Fibroblast of skin of left quadriceps (primary cell): ENCODE data around the gene N4BP2L2.
A peak's percentile ranks its signal among the peaks of the same experiment; 100 is the strongest.
"Not testable (repeated sequence)": the region's sequence is repeated elsewhere in the genome, so short reads cannot be mapped to it uniquely, and the experiment has no call there.

Source experiments
- DNase-seq, 2 experiments: peaks; one replicate each; pipeline ENCODE4 v3.0.0-alpha.2; 2013; ENCODE audit warnings: low read depth in 2 of 2

N4BP2L2 gene

DNA sequence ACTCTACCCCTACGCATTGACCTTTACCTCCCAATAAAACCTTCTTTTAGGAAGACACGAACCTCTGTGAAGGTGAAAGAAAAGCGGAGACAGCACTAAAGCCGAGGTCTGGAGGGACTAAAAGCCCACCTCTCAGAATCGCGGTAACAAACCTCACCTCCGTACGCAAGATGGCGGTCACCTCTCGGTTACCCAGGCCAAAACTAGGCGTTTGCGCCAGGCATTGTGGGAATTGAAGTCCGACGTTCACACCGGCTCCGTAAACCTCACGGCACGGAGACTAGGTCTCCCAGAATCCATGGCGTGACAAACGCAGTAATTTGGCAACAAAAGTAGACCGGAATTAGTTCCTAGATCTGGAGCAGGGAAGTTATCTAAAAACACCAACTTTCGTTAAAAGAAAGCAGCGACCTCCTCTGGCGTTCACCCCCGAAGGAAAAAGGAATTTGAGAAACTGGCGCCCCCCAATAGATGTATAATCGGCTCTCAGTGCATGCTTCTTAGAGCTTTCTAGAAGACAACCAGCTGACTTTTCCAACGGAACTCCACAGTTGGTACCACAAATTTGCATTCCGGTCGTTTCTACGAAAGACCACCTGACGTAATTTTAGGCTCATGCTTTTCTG is at the start of gene N4BP2L2:
N4BP2L2 (minus strand) TSS at position 175 of the 626 bp plus-strand sequence. CDS start 1,768 bp downstream, outside the sequence.
- DNase-seq, result peak; percentile 98

- no peak for DNase-seq
These were observed 49.2 kb upstream of the N4BP2L2 start for GRCh38 chr13:32587811-32588170.

GRCh38 chr13:32587011-32587810 is 48.6 kb upstream of the N4BP2L2 start:
- DNase-seq, result no peak

DNA sequence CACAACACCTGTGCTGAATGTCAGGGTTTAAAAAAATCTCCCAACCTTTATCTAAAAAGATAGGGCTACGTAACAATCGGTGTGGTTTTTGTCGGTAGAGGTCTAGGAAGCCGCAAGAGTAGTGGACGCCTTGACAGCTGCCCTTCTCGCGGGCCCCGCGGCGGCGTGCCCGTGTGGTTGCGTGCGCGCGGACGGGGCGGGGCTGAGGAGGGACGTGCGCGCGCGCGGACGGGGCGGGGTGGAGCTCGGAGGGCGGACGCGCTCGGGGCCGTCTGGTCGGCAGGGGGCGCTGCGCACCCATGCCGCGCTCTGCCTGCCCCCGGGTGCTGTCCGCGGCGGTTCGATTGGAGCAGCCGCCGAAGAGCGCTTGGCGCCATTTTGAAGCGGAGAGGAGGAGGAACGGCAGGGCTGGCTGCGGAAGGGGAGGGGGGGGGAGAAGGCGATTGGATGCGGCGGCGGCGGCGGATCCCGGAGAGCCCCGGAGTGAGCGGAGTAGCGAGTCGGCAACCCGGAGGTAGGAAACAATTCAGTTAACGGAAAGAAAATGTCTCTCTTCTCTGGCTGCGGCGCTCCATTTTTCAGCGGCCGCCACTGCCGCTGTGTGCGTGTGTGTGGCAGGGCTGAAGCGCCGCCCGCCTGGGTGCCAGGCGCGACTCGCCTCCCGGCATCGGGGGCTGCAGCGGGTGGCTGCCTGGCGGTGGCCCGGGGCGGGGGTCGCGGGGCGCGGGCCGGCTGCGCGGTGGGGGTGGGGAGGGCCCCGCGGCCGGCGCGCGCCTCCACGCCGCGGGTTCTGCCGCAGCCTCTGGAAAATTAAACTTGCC is 47.7 kb upstream of the N4BP2L2 start, which contains the start of gene PDS5B:
PDS5B (plus strand) TSS at position 373 of the 821 bp plus-strand sequence. CDS start 62,321 bp downstream, outside the sequence.
- DNase-seq, result peak; percentile 91

GRCh38 chr13:32585550-32586079 is 47.0 kb upstream of the N4BP2L2 start:
- no peak for DNase-seq

GRCh38 chr13:32582991-32583390 is 44.4 kb upstream of the N4BP2L2 start:
- DNase-seq, result no peak

DNA sequence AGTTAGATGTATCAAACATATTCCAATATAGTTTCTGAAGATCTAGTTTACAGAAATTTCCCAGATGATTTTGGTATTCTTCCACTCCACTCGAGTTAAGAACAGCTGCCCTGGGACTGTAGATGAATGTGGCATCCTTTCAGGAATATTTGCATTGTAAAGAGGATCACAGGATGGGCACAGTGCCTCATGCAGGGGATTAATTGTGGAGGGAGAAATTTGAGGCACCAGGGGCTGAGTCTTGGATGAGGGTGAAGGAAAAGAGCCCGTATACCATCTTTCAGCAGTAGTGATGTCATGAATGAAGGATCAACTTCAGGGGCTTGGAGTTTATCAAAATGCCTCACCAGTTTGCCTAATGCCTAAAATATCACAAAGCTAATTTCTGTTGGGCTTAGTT is 43.7 kb upstream of the N4BP2L2 start:
- DNase-seq, result no peak

DNA sequence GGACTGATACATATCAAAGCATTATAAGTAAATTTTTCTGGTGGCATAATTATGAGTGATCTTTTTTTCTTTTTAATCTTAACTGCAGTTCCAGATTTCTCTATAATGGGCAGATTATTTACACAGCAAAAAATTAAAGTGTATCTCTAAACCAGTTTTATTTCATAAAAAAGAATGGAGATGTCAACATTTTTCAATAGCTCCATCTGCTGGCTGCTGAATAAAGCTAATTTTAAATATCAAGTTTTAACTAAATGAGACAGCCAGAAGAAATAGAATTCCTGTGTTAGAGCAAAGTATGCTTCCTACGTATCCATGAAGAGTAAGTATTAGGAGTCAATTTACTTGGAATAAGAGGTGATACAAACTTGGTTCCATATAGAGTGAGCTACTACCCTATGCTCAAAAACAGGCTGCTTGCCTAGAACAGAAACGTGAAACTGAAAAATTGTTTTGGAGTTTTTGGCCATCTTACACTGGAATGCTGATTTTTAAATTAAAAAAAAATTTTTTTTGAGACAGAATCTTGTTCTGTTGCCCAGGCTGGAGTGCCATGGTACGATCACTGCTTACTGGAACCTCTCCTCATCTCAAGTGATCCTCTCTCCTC is 42.7 kb upstream of the N4BP2L2 start:
- no peak for DNase-seq

GRCh38 chr13:32577032-32577431 is 38.4 kb upstream of the N4BP2L2 start:
- DNase-seq, result no peak

- not testable (repeated sequence) for DNase-seq
These were observed 37.1 kb upstream of the N4BP2L2 start for GRCh38 chr13:32575687-32576086.

- not testable (repeated sequence) for DNase-seq
These were observed 22.2 kb upstream of the N4BP2L2 start for GRCh38 chr13:32560842-32561241.

DNA sequence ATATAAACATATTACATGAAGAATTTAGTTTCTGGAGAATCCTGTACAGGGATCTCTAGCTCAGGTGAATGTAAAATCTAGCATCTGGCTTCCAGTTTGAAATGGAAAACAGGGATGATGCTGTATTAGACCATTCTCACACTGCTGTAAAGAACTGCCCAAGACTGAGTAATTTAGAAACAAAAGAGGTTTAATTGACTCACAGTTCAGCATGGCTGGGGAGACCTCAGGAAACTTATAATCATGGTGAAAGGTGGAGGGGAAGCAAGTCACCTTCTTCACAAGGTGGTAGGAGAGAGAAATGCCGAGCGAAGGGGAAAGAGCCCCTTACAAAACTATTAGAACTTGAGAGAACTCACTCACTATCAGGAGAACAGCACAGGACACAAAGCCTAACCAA is 17.0 kb upstream of the N4BP2L2 start:
- DNase-seq, result no peak

GRCh38 chr13:32553720-32554119 is 15.1 kb upstream of the N4BP2L2 start:
- no peak for DNase-seq

DNA sequence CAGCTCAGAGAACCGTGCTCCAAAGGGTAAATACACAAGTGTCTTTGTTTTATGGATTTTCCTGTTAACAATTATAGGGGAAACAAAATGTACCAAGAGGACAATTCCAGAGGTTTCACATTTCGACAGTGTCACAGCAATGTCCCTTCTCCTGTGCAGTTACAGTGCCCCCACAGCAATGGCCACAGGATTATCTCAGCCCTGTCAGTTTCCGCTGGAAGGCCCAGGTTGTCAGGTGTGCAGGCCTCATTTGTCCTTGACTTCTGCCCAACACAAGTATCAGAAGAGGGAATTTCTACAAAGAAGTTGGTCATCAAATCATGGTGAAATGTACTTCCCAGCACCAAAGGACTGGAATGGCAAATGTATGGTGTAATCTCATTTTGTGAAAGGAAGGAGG is 11.2 kb upstream of the N4BP2L2 start:
- DNase-seq, result no peak

- DNase-seq, result no peak
These were observed 10.2 kb upstream of the N4BP2L2 start for GRCh38 chr13:32548837-32549236.

DNA sequence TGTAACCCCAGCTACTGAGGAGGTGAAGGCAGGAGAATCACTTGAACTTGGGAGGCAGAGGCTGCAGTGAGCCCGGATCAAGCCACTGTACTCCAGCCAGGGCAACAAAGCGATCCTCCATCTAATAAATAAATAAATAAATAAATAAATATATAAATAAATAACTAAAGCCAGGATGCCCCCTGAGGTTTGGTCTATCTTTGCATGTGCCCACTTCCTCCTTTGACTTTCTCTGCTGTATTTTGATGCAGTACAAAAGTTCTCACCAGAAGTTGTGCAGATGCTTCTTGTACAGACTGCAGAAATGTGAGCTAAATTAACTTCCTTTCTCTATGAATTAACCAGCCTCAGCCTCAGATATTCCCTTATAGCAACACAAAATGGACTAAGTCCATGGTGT is 6.5 kb upstream of the N4BP2L2 start:
- no peak for DNase-seq

- DNase-seq, result no peak
These were observed 3.6 kb upstream of the N4BP2L2 start for GRCh38 chr13:32542221-32542620.

DNA sequence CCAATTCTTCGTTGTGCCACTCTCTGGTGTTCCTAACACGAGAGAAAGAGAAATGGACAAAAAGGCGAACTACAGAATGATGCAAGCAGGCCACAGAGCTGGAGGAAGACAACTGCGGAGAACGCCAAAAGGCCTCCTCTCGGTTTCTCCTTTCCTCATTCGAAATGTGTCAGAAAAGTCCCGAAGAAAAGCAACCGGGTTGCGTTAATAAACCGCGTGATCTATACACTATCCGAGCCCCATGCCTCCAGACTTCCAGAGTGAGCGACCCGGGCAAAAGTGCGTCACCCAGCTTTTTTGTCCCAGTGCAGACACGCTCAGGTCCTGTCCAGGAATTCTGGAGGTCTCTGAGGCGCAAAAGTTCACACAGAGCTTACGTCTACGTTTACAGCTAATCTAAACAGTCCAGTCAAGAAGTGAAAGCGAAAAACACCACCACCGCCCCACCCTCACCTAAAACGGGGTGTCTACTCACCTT is 413 bp downstream of the N4BP2L2 start:
- DNase-seq, result peak in 1 of 2 experiments; percentile 6

DNA sequence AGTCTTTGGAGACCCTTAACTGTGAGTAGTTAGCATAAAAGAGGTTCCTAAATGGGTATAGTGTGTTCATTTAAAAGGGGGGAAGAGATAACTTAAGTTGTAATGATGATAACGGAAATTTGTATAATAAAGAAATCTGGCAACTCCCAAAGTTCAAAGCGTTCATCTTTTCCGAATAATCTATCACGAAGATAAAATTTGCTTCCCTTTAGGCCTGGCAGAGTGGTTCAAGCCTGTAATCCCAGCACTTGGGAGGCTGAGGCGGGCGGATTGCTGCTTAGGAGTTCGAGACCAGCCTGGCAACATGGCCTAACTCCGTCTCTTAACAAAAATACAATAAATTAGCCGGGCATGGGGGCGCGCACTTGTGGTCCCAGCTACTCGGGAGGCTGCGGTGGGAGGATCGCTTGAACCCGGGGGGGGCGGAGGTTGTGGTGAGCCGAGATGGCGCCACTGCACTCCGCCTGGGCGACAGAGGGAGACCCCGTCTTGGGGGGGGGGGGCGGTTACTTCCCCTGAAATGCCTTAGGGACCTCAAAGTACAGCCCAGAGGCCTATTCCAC is 934 bp downstream of the N4BP2L2 start:
- DNase-seq, result no peak

DNA sequence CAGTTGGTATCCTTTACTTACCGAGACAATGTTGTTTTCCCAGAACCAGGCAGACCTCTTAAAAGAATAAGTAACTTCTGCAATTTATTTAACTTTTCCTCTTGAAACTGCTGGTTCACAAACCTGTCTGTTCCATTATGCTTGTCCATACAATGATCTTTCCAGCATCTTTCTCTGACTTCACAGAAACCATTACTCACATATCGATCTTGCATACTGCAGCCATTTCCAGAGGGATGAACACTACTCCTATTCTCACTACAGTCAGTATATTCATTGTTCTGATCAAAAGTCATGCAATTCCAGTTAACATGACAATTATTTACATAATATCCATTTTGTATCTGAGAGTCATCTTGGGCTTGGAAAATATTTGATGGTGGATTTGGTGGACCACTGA is 2.8 kb downstream of the N4BP2L2 start:
- DNase-seq, result no peak

- DNase-seq, result no peak
These were observed 3.5 kb downstream of the N4BP2L2 start for GRCh38 chr13:32535115-32535514.
